ENCODE data around the gene MEN1. TPM values are rescaled to one million over a fixed set of nuclear protein-coding genes. Genes with fewer than 3 reads are reported as not detected.

The MEN1 gene
- total RNA-seq, 1 donor from 2014 or later, result 29.2 TPM

- no peak for TF ChIP-seq CTCF (IDR thresholded peaks at IDR 0.05)
- peaks cover 12% of the 10 kb centered on the region for H3K4me1 Mint-ChIP-seq (ENCODE audit: unreplicated experiment)
- no peaks in the 10 kb centered on the region for H3K27me3 Mint-ChIP-seq (ENCODE audit: unreplicated experiment)
- DNase-seq (ENCODE audit: extremely low spot score, unreplicated experiment), result no peak
- H3K9me3 Mint-ChIP-seq (ENCODE audit: unreplicated experiment), result no peaks in the 10 kb centered on the region
- H3K36me3 Mint-ChIP-seq (ENCODE audit: unreplicated experiment), result no peaks in the 10 kb centered on the region
- no peak overlapping the region for H3K27ac Mint-ChIP-seq (ENCODE audit: unreplicated experiment)
- H3K4me3 Mint-ChIP-seq (ENCODE audit: unreplicated experiment), result no peak overlapping the region
Observed at GRCh38 chr11:64754919-64755662, 55.3 kb downstream of the MEN1 start.

GRCh38 chr11:64754124-64754918 lies 56.0 kb downstream of the MEN1 start:
- H3K9me3 Mint-ChIP-seq (ENCODE audit: unreplicated experiment), result no peaks in the 10 kb centered on the region
- no peak for DNase-seq (ENCODE audit: extremely low spot score, unreplicated experiment)
- H3K4me3 Mint-ChIP-seq (ENCODE audit: unreplicated experiment), result no peak overlapping the region
- H3K27me3 Mint-ChIP-seq (ENCODE audit: unreplicated experiment), result no peaks in the 10 kb centered on the region
- H3K27ac Mint-ChIP-seq (ENCODE audit: unreplicated experiment), result no peak overlapping the region
- TF ChIP-seq CTCF (IDR thresholded peaks at IDR 0.05), result no peak
- peaks cover 6% of the 10 kb centered on the region for H3K4me1 Mint-ChIP-seq (ENCODE audit: unreplicated experiment)
- H3K36me3 Mint-ChIP-seq (ENCODE audit: unreplicated experiment), result no peaks in the 10 kb centered on the region

Other genes starting within 250 kb of the MEN1 start
- gene SLC22A12, start 219.3 kb downstream of the MEN1 start, total RNA-seq, result not detected in 2 replicates
- 2.6 and 2.7 TPM in 2 replicates for gene NRXN2, start 87.4 kb downstream of the MEN1 start, total RNA-seq
- gene RASGRP2, start 66.4 kb downstream of the MEN1 start, total RNA-seq, result 10.3 and 11.2 TPM in 2 replicates
- 0.73 and 0.84 TPM in 2 replicates for gene PYGM, start 50.6 kb downstream of the MEN1 start, total RNA-seq
- gene SF1, start 32.0 kb downstream of the MEN1 start, total RNA-seq, result 267 and 290 TPM in 2 replicates
- gene MAP4K2, start 7.3 kb downstream of the MEN1 start, total RNA-seq, result 16.0 and 18.6 TPM in 2 replicates
- 0.68 and 1.7 TPM in 2 replicates for gene CDC42BPG, start 34.1 kb upstream of the MEN1 start, total RNA-seq
- gene EHD1, start 68.1 kb upstream of the MEN1 start, total RNA-seq, result 57.4 and 61.0 TPM in 2 replicates
- gene ATG2A, start 106.7 kb upstream of the MEN1 start, total RNA-seq, result 23.6 and 28.7 TPM in 2 replicates
- gene PPP2R5B, start 114.1 kb upstream of the MEN1 start, total RNA-seq, result 21.3 and 26.8 TPM in 2 replicates
- gene GPHA2, start 125.3 kb upstream of the MEN1 start, total RNA-seq, result not detected in 2 replicates
- not detected in 2 replicates for gene MAJIN, start 161.6 kb upstream of the MEN1 start, total RNA-seq
- not detected in 2 replicates for gene BATF2, start 186.4 kb upstream of the MEN1 start, total RNA-seq
- 118 and 124 TPM in 2 replicates for gene ARL2, start 203.6 kb upstream of the MEN1 start, total RNA-seq
- gene SNX15, start 216.9 kb upstream of the MEN1 start, total RNA-seq, result 26.9 and 30.0 TPM in 2 replicates
- gene SAC3D1, start 230.7 kb upstream of the MEN1 start, total RNA-seq, result 15.0 and 15.6 TPM in 2 replicates
- gene NAALADL1, start 248.0 kb upstream of the MEN1 start, total RNA-seq, result not detected in 2 replicates

All from osteocyte (in vitro differentiated cells).